Mammary epithelial cell (primary cell): ENCODE results near the gene EIF4E3.

Source experiments
- CTCF ChIP-seq, 2 donors: IDR thresholded peaks in 1 of 2; conservative IDR thresholded peaks in 1 of 2; 2 replicates each; pipeline ENCODE4 v1.5.1; 2011 to 2012; ENCODE audit warnings: inconsistent platforms in 2 of 2, low read length in 2 of 2, mild to moderate bottlenecking in 2 of 2, control low read depth in 1 of 2, low read depth in 1 of 2; ENCODE audit not compliant: insufficient read depth in 1 of 2; ENCODE audit errors: extremely low read depth in 1 of 2
- EZH2 ChIP-seq: IDR thresholded peaks from 2 replicates; pipeline ENCODE4 v1.6.1; 2012; ENCODE audit warnings: low read length, inconsistent platforms, borderline replicate concordance

GRCh38 chr3:71645140-71645539 lies 80.1 kb downstream of the EIF4E3 start:
- no peak for TF ChIP-seq CTCF (conservative IDR thresholded peaks at IDR 0.05 in 1 of 2, IDR thresholded peaks at IDR 0.05 in 1 of 2; ENCODE audit: extremely low read depth in 1 of 2, insufficient read depth in 1 of 2, low read depth in 1 of 2, low read length in 2 of 2)
- no peak for TF ChIP-seq EZH2
